Epithelial cell of esophagus (primary cell): Measurements from ENCODE around the gene KCTD8.

ENCODE experiments used
- DNase-seq: peaks from one replicate; pipeline ENCODE4 v3.0.0; 2010; ENCODE audit warnings: low read depth
- H3K4me3 ChIP-seq: 2 replicates; pipeline ENCODE4 v1.5.1; 2011; ENCODE audit warnings: mild to moderate bottlenecking, low read length, control low read depth
- TF ChIP-seq, protein P1 (sequence below): IDR thresholded peaks from 2 replicates; pipeline ENCODE4 v1.5.1; 2011; ENCODE audit warnings: low read depth, mild to moderate bottlenecking, low read length, control low read depth, inconsistent platforms; ENCODE audit not compliant: insufficient read depth; ENCODE audit errors: missing control alignments

Gene KCTD8

DNA sequence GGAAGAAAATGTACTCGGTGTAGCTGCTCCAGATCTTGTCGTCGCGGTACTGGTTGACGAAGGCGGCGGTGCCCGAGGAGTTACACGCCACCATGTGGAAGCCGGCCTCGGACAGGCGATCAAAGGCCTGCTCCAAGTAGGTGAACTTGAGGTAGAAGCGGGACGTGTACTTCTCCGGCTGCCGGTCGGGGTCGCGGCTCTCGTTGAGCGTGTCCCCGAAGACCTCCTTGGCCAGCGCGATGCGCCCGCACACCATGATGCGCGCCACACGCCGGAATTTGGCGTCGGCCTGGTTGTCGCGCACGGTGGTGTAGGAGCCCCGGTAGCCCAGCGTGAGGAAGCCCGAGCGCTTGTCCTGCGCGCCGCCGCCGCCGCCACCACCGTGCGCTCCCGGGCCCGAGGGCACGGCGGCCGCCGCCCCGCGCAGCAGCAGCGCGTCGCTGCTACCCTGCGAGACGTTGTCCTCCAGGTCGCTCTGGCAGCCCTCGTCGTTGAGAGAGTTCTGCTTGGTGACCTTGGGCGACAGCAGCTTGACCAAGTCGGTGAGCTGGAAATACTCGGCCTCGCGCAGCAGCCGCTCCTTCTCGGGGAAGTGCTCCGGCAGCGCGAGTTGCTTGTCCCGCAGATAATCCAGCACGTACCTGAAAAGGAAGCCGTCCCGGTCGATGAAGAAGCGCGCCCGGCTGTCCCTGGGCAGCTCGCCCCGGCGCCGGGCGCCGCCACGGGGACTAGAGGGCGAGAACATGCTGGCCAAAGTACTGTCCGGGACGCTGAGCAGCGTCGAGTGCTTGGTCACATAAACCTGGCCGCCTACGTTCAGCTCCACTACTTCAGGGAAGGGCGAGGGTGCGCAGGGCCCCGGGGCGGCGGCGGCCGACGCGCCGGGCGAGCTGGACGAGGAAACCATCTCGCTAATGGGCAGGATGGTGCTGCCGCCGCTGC is 775 bp downstream of the KCTD8 start:
- TF ChIP-seq, protein P1, sequence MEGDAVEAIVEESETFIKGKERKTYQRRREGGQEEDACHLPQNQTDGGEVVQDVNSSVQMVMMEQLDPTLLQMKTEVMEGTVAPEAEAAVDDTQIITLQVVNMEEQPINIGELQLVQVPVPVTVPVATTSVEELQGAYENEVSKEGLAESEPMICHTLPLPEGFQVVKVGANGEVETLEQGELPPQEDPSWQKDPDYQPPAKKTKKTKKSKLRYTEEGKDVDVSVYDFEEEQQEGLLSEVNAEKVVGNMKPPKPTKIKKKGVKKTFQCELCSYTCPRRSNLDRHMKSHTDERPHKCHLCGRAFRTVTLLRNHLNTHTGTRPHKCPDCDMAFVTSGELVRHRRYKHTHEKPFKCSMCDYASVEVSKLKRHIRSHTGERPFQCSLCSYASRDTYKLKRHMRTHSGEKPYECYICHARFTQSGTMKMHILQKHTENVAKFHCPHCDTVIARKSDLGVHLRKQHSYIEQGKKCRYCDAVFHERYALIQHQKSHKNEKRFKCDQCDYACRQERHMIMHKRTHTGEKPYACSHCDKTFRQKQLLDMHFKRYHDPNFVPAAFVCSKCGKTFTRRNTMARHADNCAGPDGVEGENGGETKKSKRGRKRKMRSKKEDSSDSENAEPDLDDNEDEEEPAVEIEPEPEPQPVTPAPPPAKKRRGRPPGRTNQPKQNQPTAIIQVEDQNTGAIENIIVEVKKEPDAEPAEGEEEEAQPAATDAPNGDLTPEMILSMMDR: no peak
- peak; percentile 36 for DNase-seq
- peak overlapping the region; percentile 53 for H3K4me3 ChIP-seq

DNA sequence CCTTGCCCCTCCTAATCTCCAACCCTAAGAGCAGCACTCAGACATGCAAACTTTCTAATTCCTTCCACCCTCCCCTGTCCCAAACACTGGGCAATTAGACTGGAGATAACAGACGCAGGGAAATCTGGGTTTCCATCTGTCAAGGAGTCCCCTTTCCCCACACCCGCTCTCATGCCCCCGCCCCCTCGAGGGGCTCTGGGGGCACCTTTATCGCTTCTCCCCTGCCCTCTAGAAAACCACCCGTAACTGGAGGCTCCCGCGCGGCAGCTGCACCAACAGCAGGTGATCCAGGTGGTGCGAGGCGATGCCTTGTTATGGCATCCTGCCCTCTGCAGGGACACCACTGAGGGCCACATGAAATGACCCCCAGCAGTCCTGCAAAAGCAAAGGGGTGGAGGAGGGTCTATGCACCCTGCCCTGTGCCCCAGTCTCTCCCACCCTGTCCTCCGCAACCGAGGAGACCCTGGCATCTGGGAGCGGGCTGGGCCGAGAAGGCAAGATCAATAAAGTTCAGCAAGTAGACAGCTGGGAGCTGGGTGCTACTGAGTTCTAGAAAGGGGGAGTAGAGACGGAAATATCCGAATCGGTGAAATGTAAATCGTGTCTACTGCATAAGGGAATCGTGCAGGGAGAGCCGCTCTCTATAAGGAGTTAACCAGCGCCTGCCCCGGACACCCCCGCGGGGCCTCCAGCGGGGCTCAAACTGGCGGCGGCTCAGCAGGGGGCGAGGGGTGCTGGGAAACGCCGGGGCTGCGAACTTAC is 1.6 kb downstream of the KCTD8 start:
- TF ChIP-seq, protein P1: no peak
- no peak overlapping the region for H3K4me3 ChIP-seq
- DNase-seq: no peak

DNA sequence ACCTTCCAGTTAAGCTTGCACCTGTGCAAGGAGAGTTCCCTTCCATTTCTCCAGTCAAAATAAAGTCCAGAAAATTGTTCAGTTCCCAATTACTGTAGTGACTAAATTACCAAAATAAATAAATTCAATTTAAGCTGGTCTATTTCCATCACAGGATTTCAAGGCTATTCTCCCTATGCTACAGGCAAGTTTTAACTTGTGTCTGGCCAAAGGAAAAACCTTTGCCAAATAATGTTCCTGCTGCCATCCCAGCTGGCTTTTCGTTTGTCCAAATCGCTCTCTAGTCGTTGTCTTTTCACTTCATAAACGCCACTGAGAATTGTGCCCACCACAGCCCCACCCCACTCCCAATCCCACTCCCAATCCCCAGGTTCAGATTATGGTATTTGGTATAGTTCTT is 2.4 kb downstream of the KCTD8 start:
- H3K4me3 ChIP-seq: no peak overlapping the region
- DNase-seq: peak; percentile 11
- TF ChIP-seq, protein P1: no peak

DNA sequence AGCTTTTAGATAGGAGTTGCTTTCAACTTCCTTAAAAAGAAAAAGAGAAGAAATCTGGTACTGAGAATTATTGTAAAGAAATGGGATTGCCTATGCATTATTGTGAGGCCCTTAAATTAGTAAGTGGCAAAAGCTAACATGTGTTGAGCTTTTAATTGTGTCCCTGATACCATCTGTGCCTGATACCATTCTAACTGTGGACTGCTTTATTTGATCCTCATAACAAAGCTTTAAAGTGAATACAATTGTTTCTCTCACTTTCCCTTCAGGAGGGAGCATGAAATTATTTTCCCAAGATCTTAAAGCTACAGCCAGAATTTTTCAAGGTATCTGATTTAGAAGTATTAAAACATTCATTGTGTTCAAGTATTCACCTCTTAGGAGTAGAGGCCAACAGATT is 9.9 kb downstream of the KCTD8 start:
- TF ChIP-seq, protein P1: no peak
- DNase-seq: no peak
- H3K4me3 ChIP-seq: no peak overlapping the region

DNA sequence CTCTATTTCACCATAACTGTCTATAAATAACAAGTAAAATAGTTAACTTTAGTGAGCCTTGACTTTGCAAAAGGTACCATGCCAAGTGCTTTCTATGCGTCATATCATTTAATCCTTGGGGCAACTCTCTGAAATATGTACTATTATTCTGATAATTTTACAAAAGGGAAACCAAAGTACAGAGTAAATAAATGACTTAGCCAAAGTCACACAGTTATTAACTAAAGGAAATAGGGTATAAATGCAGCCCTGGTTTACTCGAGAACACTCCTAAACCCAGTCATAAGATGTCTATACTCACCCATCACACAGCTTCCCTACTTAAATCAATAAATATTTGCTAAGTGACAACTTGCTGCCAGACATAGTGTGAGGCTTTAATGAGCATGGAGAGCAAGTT is 14.4 kb downstream of the KCTD8 start:
- TF ChIP-seq, protein P1: no peak
- no peak for DNase-seq
- no peak overlapping the region for H3K4me3 ChIP-seq

DNA sequence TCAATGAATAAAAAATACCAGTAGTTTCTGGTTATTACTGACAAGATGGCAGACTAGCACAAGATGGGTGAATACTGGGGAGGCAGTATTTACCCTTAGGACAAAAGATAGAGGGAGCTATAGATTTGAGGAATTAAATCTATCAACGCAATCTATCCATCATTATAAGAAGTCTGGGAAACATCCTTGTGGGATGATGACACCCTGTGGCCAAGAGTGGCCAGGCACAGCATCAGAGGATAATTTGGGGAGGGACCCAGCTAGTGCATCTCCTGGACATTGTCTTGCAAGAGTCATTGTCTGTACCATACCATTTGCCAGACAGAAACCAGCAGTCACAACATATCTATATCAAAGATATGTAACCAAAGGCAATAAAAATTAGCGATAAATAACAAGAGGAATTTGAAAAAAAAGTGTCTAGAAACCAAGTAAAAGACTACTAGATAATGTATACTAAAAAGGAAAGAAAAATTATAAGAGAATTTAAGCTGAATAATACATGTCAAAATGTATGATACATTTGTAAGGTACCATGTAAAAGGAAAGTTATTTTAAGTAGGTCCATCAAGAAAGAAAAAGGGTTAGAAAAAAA is 22.9 kb downstream of the KCTD8 start:
- DNase-seq: peak; percentile 57
- TF ChIP-seq, protein P1: peak; percentile 84
- no peak overlapping the region for H3K4me3 ChIP-seq
